Hepatocyte (in vitro differentiated cells): ENCODE data around the gene SAC3D1.

Source experiments
- CTCF ChIP-seq: fragments of 200-600 bp; sonication (generic); IDR thresholded peaks from 2 replicates; pipeline ENCODE4 v1.5.1; 2016; ENCODE audit warnings: antibody characterized with exemption, mild to moderate bottlenecking; ENCODE audit not compliant: poor library complexity
- EZH2 ChIP-seq: fragments of 200-600 bp; sonication (generic); IDR thresholded peaks from 2 replicates; pipeline ENCODE4 v1.6.1; 2016; ENCODE audit warnings: antibody characterized with exemption, mild to moderate bottlenecking, borderline replicate concordance

- TF ChIP-seq CTCF (no peak), EZH2 (no peak)
Observed at GRCh38 chr11:65066315-65066714, 25.3 kb downstream of the SAC3D1 start.
